Neuronal stem cell (in vitro differentiated cells): ENCODE results near the gene ANP32A.

Experiments
- DNase-seq: peaks from one replicate; pipeline ENCODE4 v3.0.0-alpha.2; 2013; ENCODE audit warnings: low spot score
- H2AFZ ChIP-seq: one replicate; pipeline ENCODE4 v1.6.1; 2013; ENCODE audit warnings: mild to moderate bottlenecking, low read length, inconsistent platforms
- H2AK5ac ChIP-seq: 2 replicates; pipeline ENCODE4 v1.6.1; 2013; ENCODE audit warnings: low read depth, mild to moderate bottlenecking, inconsistent platforms, low read length, moderate library complexity, mixed read lengths
- H2BK120ac ChIP-seq: 2 replicates; pipeline ENCODE4 v1.6.1; 2013; ENCODE audit warnings: low read depth, mild to moderate bottlenecking, inconsistent platforms, low read length, moderate library complexity, mixed read lengths
- H2BK12ac ChIP-seq: one replicate; pipeline ENCODE4 v1.6.1; 2013; ENCODE audit warnings: low read length, inconsistent platforms
- H2BK15ac ChIP-seq: 2 replicates; pipeline ENCODE4 v1.6.1; 2013; ENCODE audit warnings: mild to moderate bottlenecking, low read length, inconsistent platforms, mixed read lengths
- H2BK5ac ChIP-seq: one replicate; pipeline ENCODE4 v1.6.1; 2013; ENCODE audit warnings: inconsistent platforms, mild to moderate bottlenecking, low read length, moderate library complexity
- H3K14ac ChIP-seq: one replicate; pipeline ENCODE4 v1.6.1; 2013; ENCODE audit warnings: low read length, inconsistent platforms
- H3K18ac ChIP-seq: 2 replicates; pipeline ENCODE4 v1.6.1; 2013; ENCODE audit warnings: low read length, inconsistent platforms
- H3K23ac ChIP-seq: 2 replicates; pipeline ENCODE4 v1.6.1; 2013; ENCODE audit warnings: low read depth, mild to moderate bottlenecking, mixed read lengths, low read length, inconsistent platforms; ENCODE audit not compliant: poor library complexity
- H3K27ac ChIP-seq: replicated peaks from 3 replicates; pipeline ENCODE4 v1.5.1; 2013; ENCODE audit warnings: low read length, inconsistent platforms
- H3K27me3 ChIP-seq, 3 experiments: 2 replicates each; pipeline ENCODE4 v1.6.1; 2013; ENCODE audit warnings: low read length in 3 of 3, mild to moderate bottlenecking in 2 of 3, inconsistent platforms in 1 of 3, low read depth in 1 of 3, mixed read lengths in 1 of 3, moderate library complexity in 1 of 3; ENCODE audit not compliant: control insufficient read depth in 3 of 3, insufficient read depth in 3 of 3
- H3K36me3 ChIP-seq, 2 donors: replicated peaks in 1 of 2; 2 replicates each; pipeline ENCODE4 v1.6.1; 2013; ENCODE audit warnings: low read length in 2 of 2; ENCODE audit not compliant: control insufficient read depth in 2 of 2, insufficient read depth in 2 of 2
- H3K4ac ChIP-seq: 2 replicates; pipeline ENCODE4 v1.6.1; 2013; ENCODE audit warnings: inconsistent platforms, mild to moderate bottlenecking, low read length, moderate library complexity
- H3K4me1 ChIP-seq, 2 donors: 1 replicate in 1 of 2; 2 replicates in 1 of 2; pipeline ENCODE4 v1.6.1; 2013; ENCODE audit warnings: low read length in 2 of 2, low read depth in 1 of 2; ENCODE audit not compliant: control insufficient read depth in 2 of 2, insufficient read depth in 1 of 2
- H3K4me2 ChIP-seq: one replicate; pipeline ENCODE4 v1.6.1; 2013; ENCODE audit warnings: mild to moderate bottlenecking, low read length, inconsistent platforms; ENCODE audit not compliant: insufficient read depth, poor library complexity, severe bottlenecking
- H3K4me3 ChIP-seq, 2 donors: 2 replicates each; pipeline ENCODE4 v1.5.1; 2013; ENCODE audit warnings: low read length in 2 of 2, mild to moderate bottlenecking in 2 of 2, inconsistent platforms in 1 of 2, moderate library complexity in 1 of 2
- H3K79me1 ChIP-seq: one replicate; pipeline ENCODE4 v1.6.1; 2013; ENCODE audit warnings: low read depth, mild to moderate bottlenecking, inconsistent platforms, low read length, moderate library complexity
- H3K9ac ChIP-seq: one replicate; pipeline ENCODE4 v1.6.1; 2013; ENCODE audit warnings: mild to moderate bottlenecking, low read depth, low read length, inconsistent platforms; ENCODE audit not compliant: poor library complexity
- H3K9me3 ChIP-seq, 2 donors: replicated peaks in 1 of 2; 2 replicates each; pipeline versions ENCODE3 to v1.6.1; 2013; ENCODE audit warnings: low read length in 2 of 2, mild to moderate bottlenecking in 2 of 2, inconsistent platforms in 1 of 2, low read depth in 1 of 2, mixed read lengths in 1 of 2, moderate library complexity in 1 of 2; ENCODE audit not compliant: control insufficient read depth in 2 of 2, insufficient read depth in 1 of 2
- H4K8ac ChIP-seq: one replicate; pipeline ENCODE4 v1.6.1; 2013; ENCODE audit warnings: low read depth, mild to moderate bottlenecking, inconsistent platforms, low read length, moderate library complexity
- H4K91ac ChIP-seq: one replicate; pipeline ENCODE4 v1.6.1; 2013; ENCODE audit warnings: low read length, low read depth, mild to moderate bottlenecking, inconsistent platforms; ENCODE audit not compliant: poor library complexity
- WGBS, 2 donors: extraction: QIAGEN DNeasy Blood & Tissue Kit; methylation state at CpG; one replicate each; pipeline ENCODE4 v1.1.7; 2013; ENCODE audit warnings: missing lambda C conversion rate in 2 of 2, mixed read lengths in 1 of 2; ENCODE audit not compliant: insufficient read length in 2 of 2, insufficient replicate concordance in 1 of 2; ENCODE audit errors: extremely low coverage in 2 of 2; 5-methylcytosine and 5-hydroxymethylcytosine counted together

Gene ANP32A

GRCh38 chr15:68797599-68798345 is 22.9 kb downstream of the ANP32A start:
- Histone ChIP-seq H3K4ac (no peak overlapping the region), H4K91ac (no peak overlapping the region), H2BK5ac (no peak overlapping the region), H3K9me3 (no peaks in the 10 kb centered on the region), H3K23ac (no peak overlapping the region), H3K4me2 (no peak overlapping the region), H2AK5ac (no peak overlapping the region), H3K36me3 (peaks cover 4 to 76% of the 10 kb centered on the region in 2 donors), H3K27me3 (no peaks in the 10 kb centered on the region), H2BK15ac (no peak overlapping the region), H3K9ac (no peak overlapping the region), H2BK120ac (no peak overlapping the region), H3K4me3 (no peak overlapping the region), H3K14ac (no peak overlapping the region), H3K79me1 (peaks cover 8% of the 10 kb centered on the region), H3K18ac (no peak overlapping the region), H2BK12ac (no peak overlapping the region), H2AFZ (no peak overlapping the region), H3K27ac (no peak overlapping the region), H4K8ac (no peak overlapping the region), H3K4me1 (peaks cover 27 to 42% of the 10 kb centered on the region in 2 donors)
- no peak for DNase-seq
- WGBS, 2 donors = no CpG with 5 or more reads among the region's 6 CpGs

DNA sequence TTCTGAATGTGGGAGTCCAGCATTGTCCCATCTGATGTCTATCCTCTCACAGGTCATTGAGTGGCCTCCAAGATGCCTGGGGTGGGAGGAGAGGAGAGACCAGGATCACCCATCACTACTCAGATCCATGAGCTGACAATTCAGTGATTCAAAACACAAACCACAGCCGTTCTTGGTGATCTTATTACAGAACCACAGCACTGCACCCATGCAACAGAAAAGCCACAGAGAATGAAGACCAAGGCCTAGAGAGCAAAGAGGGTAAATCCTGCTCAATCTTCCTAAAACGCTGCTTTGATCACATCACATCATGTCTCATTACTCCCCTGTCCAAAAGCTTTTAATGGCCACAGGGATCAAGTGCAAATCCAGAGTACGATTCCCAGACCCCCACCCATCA is 23.5 kb downstream of the ANP32A start:
- H3K9ac ChIP-seq = no peak overlapping the region
- H3K36me3 ChIP-seq = peaks cover 4 to 78% of the 10 kb centered on the region in 2 donors
- H2BK12ac ChIP-seq = no peak overlapping the region
- DNase-seq = no peak
- H3K9me3 ChIP-seq = no peaks in the 10 kb centered on the region
- no peak overlapping the region for H3K4me2 ChIP-seq
- no peak overlapping the region for H2BK5ac ChIP-seq
- H3K14ac ChIP-seq = no peak overlapping the region
- H3K23ac ChIP-seq = no peak overlapping the region
- no peak overlapping the region for H3K4me3 ChIP-seq
- H3K4me1 ChIP-seq = peaks cover 27 to 42% of the 10 kb centered on the region in 2 donors
- no peaks in the 10 kb centered on the region for H3K27me3 ChIP-seq
- no CpG with 5 or more reads among the region's 3 CpGs for WGBS, 2 donors
- no peak overlapping the region for H3K4ac ChIP-seq
- no peak overlapping the region for H2AK5ac ChIP-seq
- no peak overlapping the region for H2BK120ac ChIP-seq
- H2BK15ac ChIP-seq = no peak overlapping the region
- no peak overlapping the region for H4K91ac ChIP-seq
- peaks cover 8% of the 10 kb centered on the region for H3K79me1 ChIP-seq
- H3K18ac ChIP-seq = no peak overlapping the region
- no peak overlapping the region for H4K8ac ChIP-seq
- no peak overlapping the region for H2AFZ ChIP-seq
- no peak overlapping the region for H3K27ac ChIP-seq

GRCh38 chr15:68796576-68796975 is 24.1 kb downstream of the ANP32A start:
- peaks cover 27 to 45% of the 10 kb centered on the region in 2 donors for H3K4me1 ChIP-seq
- no peak overlapping the region for H2BK5ac ChIP-seq
- H2AFZ ChIP-seq = no peak overlapping the region
- no peak overlapping the region for H3K9ac ChIP-seq
- no CpG with 5 or more reads among the region's 6 CpGs for WGBS, 2 donors
- H3K23ac ChIP-seq = no peak overlapping the region
- no peak for DNase-seq
- H3K36me3 ChIP-seq = peaks cover 4 to 78% of the 10 kb centered on the region in 2 donors
- no peak overlapping the region for H3K27ac ChIP-seq
- H3K18ac ChIP-seq = no peak overlapping the region
- no peak overlapping the region for H4K8ac ChIP-seq
- no peak overlapping the region for H2AK5ac ChIP-seq
- H3K79me1 ChIP-seq = peaks cover 8% of the 10 kb centered on the region
- no peak overlapping the region for H3K4me2 ChIP-seq
- no peak overlapping the region for H3K14ac ChIP-seq
- no peaks in the 10 kb centered on the region for H3K27me3 ChIP-seq
- no peak overlapping the region for H2BK120ac ChIP-seq
- no peak overlapping the region for H2BK15ac ChIP-seq
- no peak overlapping the region for H2BK12ac ChIP-seq
- H3K4ac ChIP-seq = no peak overlapping the region
- no peaks in the 10 kb centered on the region for H3K9me3 ChIP-seq
- no peak overlapping the region for H4K91ac ChIP-seq
- H3K4me3 ChIP-seq = no peak overlapping the region

- H2AK5ac ChIP-seq = no peak overlapping the region
- no peak overlapping the region for H2BK5ac ChIP-seq
- no peaks in the 10 kb centered on the region for H3K9me3 ChIP-seq
- H3K9ac ChIP-seq = no peak overlapping the region
- DNase-seq = peak; percentile 78
- peak overlapping the region; percentile 0 for H3K27ac ChIP-seq
- H2BK12ac ChIP-seq = no peak overlapping the region
- no peak overlapping the region for H3K14ac ChIP-seq
- no peak overlapping the region for H4K91ac ChIP-seq
- no peaks in the 10 kb centered on the region for H3K27me3 ChIP-seq
- peaks cover 6% of the 10 kb centered on the region for H3K79me1 ChIP-seq
- no peak overlapping the region for H3K4me3 ChIP-seq
- no CpG with 5 or more reads among the region's 20 CpGs for WGBS, 2 donors
- H2BK15ac ChIP-seq = no peak overlapping the region
- H3K36me3 ChIP-seq = peaks cover 4 to 79% of the 10 kb centered on the region in 2 donors
- H3K18ac ChIP-seq = no peak overlapping the region
- H3K23ac ChIP-seq = no peak overlapping the region
- H2BK120ac ChIP-seq = no peak overlapping the region
- peaks cover 31 to 54% of the 10 kb centered on the region in 2 donors for H3K4me1 ChIP-seq
- no peak overlapping the region for H3K4me2 ChIP-seq
- no peak overlapping the region for H2AFZ ChIP-seq
- no peak overlapping the region for H3K4ac ChIP-seq
- H4K8ac ChIP-seq = no peak overlapping the region
Observed at GRCh38 chr15:68795298-68795848, 25.3 kb downstream of the ANP32A start.
